Measurements from ENCODE around the gene IL1A.

DNA sequence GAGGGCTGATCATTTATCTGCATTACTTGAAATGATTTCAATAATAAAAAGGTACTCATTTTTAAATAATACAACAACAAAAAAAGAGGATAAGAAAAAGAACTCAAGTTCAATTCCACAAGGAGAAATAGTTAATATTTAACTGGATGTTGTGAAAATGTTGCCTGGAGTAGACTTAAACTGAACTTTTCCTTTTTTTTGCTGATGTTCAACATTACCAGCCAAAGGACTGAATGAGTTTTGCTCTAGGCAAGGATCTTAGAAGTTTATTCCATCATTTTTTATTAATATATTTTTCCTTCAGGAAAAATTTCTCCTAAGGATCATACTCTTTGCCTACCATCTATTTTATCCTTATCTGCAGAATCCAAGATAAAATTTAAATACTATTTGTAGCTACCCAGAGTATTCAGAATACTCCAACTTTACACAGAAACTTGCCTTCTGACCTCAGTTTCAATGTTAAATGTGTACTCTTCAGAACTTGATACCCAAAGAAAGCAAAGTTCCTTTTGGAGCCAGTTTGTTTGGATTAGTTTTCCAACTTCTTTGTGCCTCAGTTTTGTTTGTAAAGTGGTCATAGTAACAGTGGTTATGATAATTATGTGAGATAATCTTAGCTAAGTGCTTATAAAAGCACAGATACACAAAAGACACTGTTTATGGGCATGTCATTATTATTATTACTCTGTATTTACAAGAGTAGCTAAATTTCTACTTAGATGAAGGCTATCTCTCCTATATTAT, 32.7 kb downstream of the IL1A start:
- TF ChIP-seq, protein P1, sequence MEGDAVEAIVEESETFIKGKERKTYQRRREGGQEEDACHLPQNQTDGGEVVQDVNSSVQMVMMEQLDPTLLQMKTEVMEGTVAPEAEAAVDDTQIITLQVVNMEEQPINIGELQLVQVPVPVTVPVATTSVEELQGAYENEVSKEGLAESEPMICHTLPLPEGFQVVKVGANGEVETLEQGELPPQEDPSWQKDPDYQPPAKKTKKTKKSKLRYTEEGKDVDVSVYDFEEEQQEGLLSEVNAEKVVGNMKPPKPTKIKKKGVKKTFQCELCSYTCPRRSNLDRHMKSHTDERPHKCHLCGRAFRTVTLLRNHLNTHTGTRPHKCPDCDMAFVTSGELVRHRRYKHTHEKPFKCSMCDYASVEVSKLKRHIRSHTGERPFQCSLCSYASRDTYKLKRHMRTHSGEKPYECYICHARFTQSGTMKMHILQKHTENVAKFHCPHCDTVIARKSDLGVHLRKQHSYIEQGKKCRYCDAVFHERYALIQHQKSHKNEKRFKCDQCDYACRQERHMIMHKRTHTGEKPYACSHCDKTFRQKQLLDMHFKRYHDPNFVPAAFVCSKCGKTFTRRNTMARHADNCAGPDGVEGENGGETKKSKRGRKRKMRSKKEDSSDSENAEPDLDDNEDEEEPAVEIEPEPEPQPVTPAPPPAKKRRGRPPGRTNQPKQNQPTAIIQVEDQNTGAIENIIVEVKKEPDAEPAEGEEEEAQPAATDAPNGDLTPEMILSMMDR (conservative IDR thresholded peaks at IDR 0.05; ENCODE audit: low read depth, low read length): no peak
- TF ChIP-seq EZH2 (IDR thresholded peaks at IDR 0.05; ENCODE audit: borderline replicate concordance, low read depth, low read length, poor library complexity, severe bottlenecking): no peak
